Measurements from ENCODE around the gene CSMD2. TPM values are rescaled to one million over a fixed set of nuclear protein-coding genes. Genes with fewer than 3 reads are reported as not detected.

CSMD2 gene
- total and polyA plus RNA-seq, 2 of the 8 experiments (the other 6 are each of a cell fraction or from before 2014, with no cell fraction given) = 7.0 to 14.7 TPM

GRCh38 chr1:33711511-33711910, 453.5 kb downstream of the CSMD2 start:
- H2BK20ac ChIP-seq (ENCODE audit: low read length) = no peak overlapping the region
- H3K27me3 ChIP-seq (replicated peaks in 1 of 4; ENCODE audit: control insufficient read depth in 3 of 4, extremely low read depth in 1 of 4, insufficient read depth in 3 of 4, low read length in 3 of 4) = no peaks in the 10 kb centered on the region
- no peak overlapping the region for H3K9ac ChIP-seq (replicated peaks in 1 of 4; ENCODE audit: extremely low read depth in 1 of 4, low read depth in 3 of 4, low read length in 3 of 4)
- no peak overlapping the region for H3K4ac ChIP-seq (replicated peaks; ENCODE audit: insufficient read length, low read depth, low read length)
- no peak overlapping the region for H2AK5ac ChIP-seq (ENCODE audit: low read depth, low read length)
- no peak overlapping the region for H2BK12ac ChIP-seq (ENCODE audit: low read depth, low read length)
- FAIRE-seq = no peak
- ChIA-PET POLR2A (ENCODE audit: partially characterized antibody) (no interaction called here), CTCF (ENCODE audit: partially characterized antibody) (interaction anchor here (1.1 to 1.2 kb wide), 2 partner anchors 20 to 57 kb away, joined by 3 to 4 read pairs; no protein-coding TSS in a partner anchor)
- H2BK120ac ChIP-seq (replicated peaks; ENCODE audit: low read depth, low read length) = no peak overlapping the region
- H3K27ac ChIP-seq (ENCODE audit: low read depth, low read length) = no peak overlapping the region
- no peak overlapping the region for H3K56ac ChIP-seq (replicated peaks; ENCODE audit: insufficient read length, low read depth, low read length)
- no peaks in the 10 kb centered on the region; the same call in 1 of the 2 replicates for H3K23me2 ChIP-seq (ENCODE audit: low read depth, low read length)
- WGBS, 2 experiments (ENCODE audit: extremely low coverage in 1 of 2, insufficient coverage in 1 of 2, insufficient read length in 1 of 2, insufficient replicate concordance in 2 of 2, low coverage in 1 of 2, low lambda C conversion rate in 2 of 2, missing lambda C conversion rate in 1 of 2) = 75% methylated on average over 6 of the region's 6 CpGs; no CpG with 5 or more reads in 1 of the 2 experiments
- H3K9me3 ChIP-seq (ENCODE audit: insufficient read depth in 2 of 2, low read depth in 1 of 2, low read length in 1 of 2) = no peaks in the 10 kb centered on the region
- H3K79me2 ChIP-seq (ENCODE audit: control insufficient read depth in 1 of 2, insufficient read depth in 2 of 2, low read length in 2 of 2) = no peaks in the 10 kb centered on the region
- H2BK15ac ChIP-seq (ENCODE audit: low read length) = no peak overlapping the region
- no peak overlapping the region for H3K23ac ChIP-seq (ENCODE audit: insufficient read length)
- peak overlapping the region; percentile 20 for H4K91ac ChIP-seq (replicated peaks; ENCODE audit: insufficient read length, low read length)
- peaks cover 3 to 18% (median 9%) of the 10 kb centered on the region in 4 experiments; a peak in 6 of 8 replicates for H3K36me3 ChIP-seq (ENCODE audit: control insufficient read depth in 2 of 4, insufficient read depth in 4 of 4, low read length in 3 of 4)
- H2AFZ ChIP-seq (ENCODE audit: low read length) = no peak overlapping the region
- no peak overlapping the region for H3K4me3 ChIP-seq (ENCODE audit: extremely low read depth in 1 of 4, insufficient read depth in 2 of 4, low read depth in 3 of 4, low read length in 4 of 4)
- no peaks in the 10 kb centered on the region; the same call in 1 of the 2 replicates for H3K79me1 ChIP-seq (ENCODE audit: low read depth, low read length)
- DNase-seq (ENCODE audit: low read depth in 1 of 2, low spot score in 2 of 2) = no peak
- peaks cover 0 to 2% of the 10 kb centered on the region in 2 experiments for H4K20me1 ChIP-seq (replicated peaks in 1 of 2; ENCODE audit: control insufficient read depth in 1 of 2, insufficient read depth in 2 of 2, low read length in 2 of 2)
- H2BK5ac ChIP-seq (ENCODE audit: low read depth, low read length) = no peak overlapping the region
- no peak overlapping the region for H3K18ac ChIP-seq (ENCODE audit: extremely low read depth, low read length)
- H3K14ac ChIP-seq (ENCODE audit: insufficient read length) = no peak overlapping the region
- TF ChIP-seq SUZ12 (IDR thresholded peaks at IDR 0.05; ENCODE audit: low read length) (no peak), RFX5 (IDR thresholded peaks at IDR 0.05; ENCODE audit: borderline replicate concordance, low read depth, low read length) (no peak), NANOG (IDR thresholded peaks at IDR 0.05; ENCODE audit: insufficient read depth, low read depth, low read length, poor library complexity, severe bottlenecking) (no peak), EGR1 (IDR thresholded peaks at IDR 0.05; ENCODE audit: borderline replicate concordance, low read depth, low read length) (no peak), E2F6 (IDR thresholded peaks at IDR 0.05) (no peak), ATF2 (IDR thresholded peaks at IDR 0.05; ENCODE audit: low read length) (no peak)
- H3K4me1 ChIP-seq (replicated peaks in 1 of 4; ENCODE audit: control insufficient read depth in 3 of 4, insufficient read depth in 4 of 4, low read length in 3 of 4) = peaks cover 0 to 3% (median 0%) of the 10 kb centered on the region in 4 experiments; a peak in 1 of 7 replicates
- H4K8ac ChIP-seq (ENCODE audit: extremely low read depth, insufficient read depth, low read length) = no peak overlapping the region
- H3K4me2 ChIP-seq (ENCODE audit: insufficient read depth in 1 of 2, low read depth in 2 of 2, low read length in 2 of 2) = no peak overlapping the region
- no peak overlapping the region for H4K5ac ChIP-seq (ENCODE audit: insufficient read length, low read depth, low read length)
